Keratinocyte (primary cell): ENCODE measurements around the gene CCDC27. TPM values are rescaled to one million over a fixed set of nuclear protein-coding genes. Genes with fewer than 3 reads are reported as not detected.
"Not testable (repeated sequence)": the region's sequence is repeated elsewhere in the genome, so short reads cannot be mapped to it uniquely, and the experiment has no call there.

ENCODE experiments used
- DNase-seq: peaks from one replicate; pipeline ENCODE4 v3.0.0-alpha.2; 2011; ENCODE audit warnings: low read depth, missing footprints, low spot score
- FAIRE-seq: peaks from 2 replicates; lab custom pipeline; 2011; peaks lifted over from hg19 to GRCh38; lab: Jason Lieb, UNC
- H2AFZ ChIP-seq: 2 replicates; pipeline ENCODE4 v1.6.0; 2012; ENCODE audit warnings: low read length, control low read depth, inconsistent platforms; ENCODE audit not compliant: control insufficient read depth
- H3K27ac ChIP-seq: 2 replicates; pipeline ENCODE4 v1.5.1; 2011; ENCODE audit warnings: low read length; ENCODE audit not compliant: control insufficient read depth, insufficient read depth
- H3K27me3 ChIP-seq: 3 replicates; pipeline ENCODE4 v1.6.0; 2011; ENCODE audit warnings: low read length; ENCODE audit not compliant: control insufficient read depth, insufficient read depth; ENCODE audit errors: extremely low read depth
- H3K36me3 ChIP-seq, 2 experiments: 2 replicates in 1 of 2; 3 replicates in 1 of 2; pipeline ENCODE4 v1.5.1; 2011; ENCODE audit warnings: low read length in 2 of 2, mild to moderate bottlenecking in 1 of 2; ENCODE audit not compliant: control insufficient read depth in 2 of 2, insufficient read depth in 2 of 2; ENCODE audit errors: extremely low read depth in 1 of 2
- H3K4me1 ChIP-seq: 3 replicates; pipeline ENCODE4 v1.5.1; 2011; ENCODE audit warnings: low read length; ENCODE audit not compliant: control insufficient read depth, insufficient read depth; ENCODE audit errors: extremely low read depth
- H3K4me2 ChIP-seq: 3 replicates; pipeline ENCODE4 v1.6.0; 2011; ENCODE audit warnings: low read depth, low read length; ENCODE audit not compliant: control insufficient read depth, insufficient read depth; ENCODE audit errors: extremely low read depth
- H3K4me3 ChIP-seq, 3 experiments: fragments of 200-600 bp in 1 of 3; sonication (generic) in 1 of 3; 2 replicates in 2 of 3; 3 replicates in 1 of 3; pipeline ENCODE4 v1.5.1; 2011 to 2016; ENCODE audit warnings: low read length in 3 of 3, mild to moderate bottlenecking in 3 of 3, control low read depth in 2 of 3, inconsistent platforms in 1 of 3, low read depth in 1 of 3, mixed read lengths in 1 of 3, mixed run types in 1 of 3, moderate library complexity in 1 of 3; ENCODE audit not compliant: control insufficient read depth in 2 of 3, insufficient read depth in 2 of 3; ENCODE audit errors: extremely low read depth in 1 of 3
- H3K79me2 ChIP-seq: 2 replicates; pipeline ENCODE4 v1.6.0; 2012; ENCODE audit warnings: low read length; ENCODE audit not compliant: control insufficient read depth, insufficient read depth
- H3K9ac ChIP-seq: 3 replicates; pipeline ENCODE4 v1.6.0; 2011; ENCODE audit warnings: low read length; ENCODE audit not compliant: control insufficient read depth, insufficient read depth; ENCODE audit errors: extremely low read depth
- H3K9me1 ChIP-seq: 3 replicates; pipeline ENCODE4 v1.6.0; 2011; ENCODE audit warnings: low read length; ENCODE audit not compliant: control insufficient read depth, insufficient read depth; ENCODE audit errors: extremely low read depth
- H3K9me3 ChIP-seq: 2 replicates; pipeline ENCODE4 v1.5.1; 2012; ENCODE audit warnings: low read depth, low read length; ENCODE audit not compliant: control insufficient read depth
- H4K20me1 ChIP-seq: 3 replicates; pipeline ENCODE4 v1.6.0; 2011; ENCODE audit warnings: low read length; ENCODE audit not compliant: control insufficient read depth, insufficient read depth; ENCODE audit errors: extremely low read depth
- EZH2 ChIP-seq: IDR thresholded peaks from one replicate; pipeline ENCODE4 v1.6.1; 2012; ENCODE audit warnings: inconsistent platforms, mild to moderate bottlenecking, low read length, moderate library complexity
- dilution Hi-C: fragments of 300-500 bp; cut with MboI; formaldehyde crosslinking; loops from one replicate; pipeline ENCODE4 v1.7.0; 2020; ENCODE audit warnings: low sequenced_read_pairs; ENCODE audit not compliant: extremely low pct_ligation_motif_present
- polyA plus RNA-seq, 5 experiments: library from polyadenylated mRNA; depleted of rRNA in 3 of 5; stranded (reverse) in 3 of 5; stranded (forward) in 1 of 5; unstranded in 1 of 5; fragments of >200 nt; gene quantifications; 1 replicate in 1 of 5; 2 replicates in 3 of 5; 3 replicates in 1 of 5; pipeline versions ENCODE4 v1.2.1 to v1.2.3, GENCODE V29; 2011 to 2012; ENCODE audit warnings: missing spikeins in 2 of 5, low read depth in 1 of 5, low replicate concordance in 1 of 5
- TF ChIP-seq, protein P1 (sequence below), 3 experiments: IDR thresholded peaks in 1 of 3; conservative IDR thresholded peaks in 1 of 3; optimal IDR thresholded peaks in 1 of 3; 2 replicates in 2 of 3; 3 replicates in 1 of 3; pipeline versions ENCODE3 to v1.5.1; 2011; ENCODE audit warnings: low read length in 3 of 3, mild to moderate bottlenecking in 3 of 3, moderate library complexity in 2 of 3, control low read depth in 1 of 3, inconsistent platforms in 1 of 3; ENCODE audit not compliant: insufficient read depth in 2 of 3; ENCODE audit errors: extremely low read depth in 1 of 3

Gene CCDC27
- polyA plus RNA-seq, 1 donor (not counting 4 experiments of a cell fraction or from before 2014, with no cell fraction given) = not detected

DNA sequence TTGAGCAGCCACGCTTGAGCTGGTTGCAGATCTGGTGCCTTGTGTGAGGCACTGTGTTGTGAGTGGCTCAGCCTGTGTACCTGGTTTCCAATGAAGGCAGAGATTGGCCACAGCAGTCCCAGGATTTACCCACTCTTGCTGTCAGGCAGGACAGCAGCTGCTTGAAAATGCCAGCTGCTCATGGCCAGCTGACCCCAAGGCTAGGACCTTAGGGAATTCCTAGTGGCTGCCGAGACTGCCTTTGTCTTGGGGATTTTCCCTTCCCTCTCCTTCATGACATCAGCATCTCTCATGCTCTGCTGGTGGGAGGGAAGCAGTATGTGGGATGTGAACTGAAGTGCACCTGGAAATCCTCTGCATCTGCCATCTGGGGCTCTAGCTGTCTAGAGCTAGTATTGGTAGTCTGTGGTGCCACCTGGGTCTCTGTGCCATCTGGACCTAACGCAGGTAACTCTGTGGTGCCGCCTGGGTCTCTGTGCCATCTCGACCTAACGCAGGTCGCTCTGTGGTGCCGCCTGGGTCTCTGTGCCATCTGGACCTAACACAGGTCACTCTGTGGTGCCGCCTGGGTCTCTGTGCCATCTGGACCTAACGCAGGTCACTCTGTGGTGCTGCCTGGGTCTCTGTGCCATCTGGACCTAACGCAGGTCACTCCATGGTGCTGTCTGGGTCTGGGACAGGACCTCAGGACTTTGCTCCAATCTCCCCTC lies 47.9 kb downstream of the CCDC27 start:
- Histone ChIP-seq H3K36me3 (no peaks in the 10 kb centered on the region), H3K4me2 (no peak overlapping the region), H3K9me3 (no peaks in the 10 kb centered on the region), H2AFZ (no peak overlapping the region), H3K79me2 (peaks cover 11% of the 10 kb centered on the region), H3K27me3 (no peaks in the 10 kb centered on the region), H3K4me1 (peaks cover 13% of the 10 kb centered on the region), H3K27ac (no peak overlapping the region), H3K9ac (no peak overlapping the region), H3K9me1 (no peaks in the 10 kb centered on the region), H4K20me1 (no peaks in the 10 kb centered on the region), H3K4me3 (no peak overlapping the region)
- FAIRE-seq = no peak
- dilution Hi-C loops = no loop called here
- TF ChIP-seq EZH2 = no peak
- TF ChIP-seq, protein P1, sequence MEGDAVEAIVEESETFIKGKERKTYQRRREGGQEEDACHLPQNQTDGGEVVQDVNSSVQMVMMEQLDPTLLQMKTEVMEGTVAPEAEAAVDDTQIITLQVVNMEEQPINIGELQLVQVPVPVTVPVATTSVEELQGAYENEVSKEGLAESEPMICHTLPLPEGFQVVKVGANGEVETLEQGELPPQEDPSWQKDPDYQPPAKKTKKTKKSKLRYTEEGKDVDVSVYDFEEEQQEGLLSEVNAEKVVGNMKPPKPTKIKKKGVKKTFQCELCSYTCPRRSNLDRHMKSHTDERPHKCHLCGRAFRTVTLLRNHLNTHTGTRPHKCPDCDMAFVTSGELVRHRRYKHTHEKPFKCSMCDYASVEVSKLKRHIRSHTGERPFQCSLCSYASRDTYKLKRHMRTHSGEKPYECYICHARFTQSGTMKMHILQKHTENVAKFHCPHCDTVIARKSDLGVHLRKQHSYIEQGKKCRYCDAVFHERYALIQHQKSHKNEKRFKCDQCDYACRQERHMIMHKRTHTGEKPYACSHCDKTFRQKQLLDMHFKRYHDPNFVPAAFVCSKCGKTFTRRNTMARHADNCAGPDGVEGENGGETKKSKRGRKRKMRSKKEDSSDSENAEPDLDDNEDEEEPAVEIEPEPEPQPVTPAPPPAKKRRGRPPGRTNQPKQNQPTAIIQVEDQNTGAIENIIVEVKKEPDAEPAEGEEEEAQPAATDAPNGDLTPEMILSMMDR (optimal IDR thresholded peaks at IDR 0.05 in 1 of 3, IDR thresholded peaks at IDR 0.05 in 1 of 3, conservative IDR thresholded peaks at IDR 0.05 in 1 of 3; ENCODE audit: extremely low read depth in 1 of 3, insufficient read depth in 2 of 3, low read length in 3 of 3) = no peak
- no peak for DNase-seq

DNA sequence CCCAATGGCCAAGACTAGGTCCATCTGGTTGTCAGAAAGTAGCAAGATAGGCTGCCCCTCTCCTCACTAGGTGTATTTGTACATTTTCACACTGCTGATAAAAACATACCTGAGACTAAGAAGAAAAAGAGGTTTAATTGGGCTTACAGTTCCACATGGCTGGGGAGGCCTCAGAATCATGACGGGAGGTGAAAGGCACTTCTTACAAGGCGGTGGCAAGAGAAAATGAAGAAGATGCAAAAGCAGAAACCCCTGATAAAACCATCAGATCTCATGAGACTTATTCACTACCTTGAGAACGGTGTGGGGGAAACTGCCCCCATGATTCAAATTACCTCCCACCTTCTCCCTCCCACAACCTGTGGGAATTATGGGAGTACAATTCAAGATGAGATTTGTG lies 48.5 kb downstream of the CCDC27 start:
- H3K9me1 ChIP-seq, H3K4me3 ChIP-seq, H3K79me2 ChIP-seq, H3K4me2 ChIP-seq, H3K36me3 ChIP-seq, H3K9ac ChIP-seq, H3K4me1 ChIP-seq, H3K27me3 ChIP-seq, H3K9me3 ChIP-seq, DNase-seq, H3K27ac ChIP-seq, dilution Hi-C loops, FAIRE-seq, H4K20me1 ChIP-seq, H2AFZ ChIP-seq: not testable (repeated sequence)
